ENCODE data around the gene GNPAT. TPM values are rescaled to one million over a fixed set of nuclear protein-coding genes. Genes with fewer than 3 reads are reported as not detected.

Gene GNPAT
- total RNA-seq, 1 donor from 2014 or later, result 35.5 TPM

DNA sequence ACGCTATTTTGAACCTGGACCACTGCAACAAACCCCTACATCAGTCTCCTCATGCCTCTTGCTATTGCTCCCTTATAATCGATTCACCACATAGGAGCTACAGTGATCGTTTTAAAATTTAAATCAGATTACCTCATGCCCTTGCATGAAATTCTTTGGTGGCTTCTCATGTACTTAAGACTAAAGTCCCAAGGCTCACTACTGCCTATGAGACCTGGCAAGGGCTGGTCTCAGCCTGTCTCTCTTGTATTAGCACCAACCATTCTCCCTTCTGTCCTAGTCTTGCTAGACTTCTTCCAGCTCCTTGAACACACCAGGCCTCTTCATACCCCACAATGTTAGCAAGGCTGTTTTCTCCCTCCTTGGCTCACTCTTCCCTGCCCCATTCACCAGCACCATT, 6.5 kb upstream of the GNPAT start:
- H3K4me3 ChIP-seq (ENCODE audit: low read depth, low read length), result no peak overlapping the region
- DNase-seq (ENCODE audit: low read depth), result no peak
- no peak for TF ChIP-seq CTCF (conservative IDR thresholded peaks at IDR 0.05; ENCODE audit: low read depth, low read length)

- no peak for TF ChIP-seq CTCF (conservative IDR thresholded peaks at IDR 0.05; ENCODE audit: low read depth, low read length)
- DNase-seq (ENCODE audit: low read depth), result no peak
- H3K4me3 ChIP-seq (ENCODE audit: low read depth, low read length), result no peak overlapping the region
Observed at GRCh38 chr1:231235526-231236207, 5.3 kb upstream of the GNPAT start.

DNA sequence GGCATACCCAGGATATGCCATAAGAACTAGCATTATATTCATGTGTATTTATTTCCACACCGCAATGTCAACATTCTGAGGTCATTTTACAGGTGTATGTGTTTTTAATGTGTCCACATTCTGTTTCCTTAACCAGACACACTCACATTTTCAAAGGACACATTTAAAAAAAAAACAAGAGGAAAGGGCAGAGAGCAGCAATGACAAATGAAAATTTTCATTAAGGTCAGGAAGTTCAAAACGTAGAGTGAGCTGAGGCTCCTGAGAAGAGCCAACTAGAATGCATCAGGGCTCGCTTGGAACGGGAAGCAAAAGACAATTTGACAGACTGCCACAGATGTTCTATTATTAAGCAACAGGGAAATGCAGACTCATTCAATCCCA, 4.8 kb upstream of the GNPAT start:
- no peak for TF ChIP-seq CTCF (conservative IDR thresholded peaks at IDR 0.05; ENCODE audit: low read depth, low read length)
- no peak for DNase-seq (ENCODE audit: low read depth)
- no peak overlapping the region for H3K4me3 ChIP-seq (ENCODE audit: low read depth, low read length)

- TF ChIP-seq CTCF (conservative IDR thresholded peaks at IDR 0.05; ENCODE audit: low read depth, low read length), result no peak
- H3K4me3 ChIP-seq (ENCODE audit: low read depth, low read length), result no peak overlapping the region
- DNase-seq (ENCODE audit: low read depth), result no peak
Observed at GRCh38 chr1:231236938-231237337, 4.1 kb upstream of the GNPAT start.

- no peak for DNase-seq (ENCODE audit: low read depth)
- no peak for TF ChIP-seq CTCF (conservative IDR thresholded peaks at IDR 0.05; ENCODE audit: low read depth, low read length)
- no peak overlapping the region for H3K4me3 ChIP-seq (ENCODE audit: low read depth, low read length)
Observed at GRCh38 chr1:231238298-231238697, 2.7 kb upstream of the GNPAT start.

- no peak for DNase-seq (ENCODE audit: low read depth)
- TF ChIP-seq CTCF (conservative IDR thresholded peaks at IDR 0.05; ENCODE audit: low read depth, low read length), result no peak
- H3K4me3 ChIP-seq (ENCODE audit: low read depth, low read length), result peak overlapping the region; percentile 91
Observed at GRCh38 chr1:231240531-231240882, 505 bp upstream of the GNPAT start.

GRCh38 chr1:231241750-231242149, 738 bp downstream of the GNPAT start:
- no peak for DNase-seq (ENCODE audit: low read depth)
- TF ChIP-seq CTCF (conservative IDR thresholded peaks at IDR 0.05; ENCODE audit: low read depth, low read length), result no peak
- H3K4me3 ChIP-seq (ENCODE audit: low read depth, low read length), result peak overlapping the region; percentile 91

All from epithelial cell of proximal tubule (primary cell).